CD4-positive, alpha-beta T cell treated with Interleukin-1 beta for 1 hour (primary cell): ENCODE measurements around the gene SURF6.
"Not testable (repeated sequence)": the region's sequence is repeated elsewhere in the genome, so short reads cannot be mapped to it uniquely, and the experiment has no call there.

Experiments used
- DNase-seq, 2 donors: peaks; one replicate each; pipeline ENCODE4 v3.0.0-alpha.2; 2020 to 2022

Gene SURF6

GRCh38 chr9:133335924-133336811 lies at the start of gene SURF6:
Gene SURF6 (minus strand): TSS chr9:133336188. CDS start chr9:133336132, 56 bp downstream.
- peak; percentile 91 to 94 for DNase-seq

- DNase-seq, result no peak
These were observed 49.5 kb upstream of the SURF6 start for GRCh38 chr9:133385452-133385851.

GRCh38 chr9:133384736-133385321 lies 48.8 kb upstream of the SURF6 start:
- no peak for DNase-seq

GRCh38 chr9:133383438-133383837 lies 47.5 kb upstream of the SURF6 start:
- DNase-seq, result no peak

GRCh38 chr9:133382507-133383141 lies 46.6 kb upstream of the SURF6 start:
- DNase-seq, result no peak

GRCh38 chr9:133380734-133381133 lies 44.7 kb upstream of the SURF6 start:
- DNase-seq, result no peak

GRCh38 chr9:133379153-133380086 lies 43.4 kb upstream of the SURF6 start:
- DNase-seq, result no peak

GRCh38 chr9:133378408-133378962 lies 42.5 kb upstream of the SURF6 start:
- DNase-seq, result no peak

GRCh38 chr9:133377721-133378216 lies 41.8 kb upstream of the SURF6 start:
- no peak for DNase-seq

GRCh38 chr9:133377280-133377679 lies 41.3 kb upstream of the SURF6 start:
- DNase-seq, result not testable (repeated sequence)

- DNase-seq, result peak; percentile 94 to 96
These were observed 40.0 kb upstream of the SURF6 start, which contains the start of the genes STKLD1 and SURF4 for GRCh38 chr9:133375724-133376654. Gene STKLD1 (plus strand): TSS chr9:133376366. CDS start chr9:133376474, 108 bp downstream. Gene SURF4 (minus strand): TSS chr9:133376060. CDS start chr9:133375969, 91 bp downstream.

GRCh38 chr9:133375116-133375723 lies 39.2 kb upstream of the SURF6 start:
- no peak for DNase-seq

GRCh38 chr9:133374612-133375115 lies 38.7 kb upstream of the SURF6 start:
- peak; percentile 20 to 57 for DNase-seq

- DNase-seq, result no peak
These were observed 36.2 kb upstream of the SURF6 start for GRCh38 chr9:133372144-133372543.

- DNase-seq, result peak; percentile 58 to 72
These were observed 35.3 kb upstream of the SURF6 start for GRCh38 chr9:133371261-133371711.

GRCh38 chr9:133370685-133371084 lies 34.7 kb upstream of the SURF6 start:
- peak; percentile 42 to 69 for DNase-seq

- no peak for DNase-seq
These were observed 33.9 kb upstream of the SURF6 start for GRCh38 chr9:133369933-133370332.

- no peak for DNase-seq
These were observed 33.4 kb upstream of the SURF6 start for GRCh38 chr9:133369422-133369821.

GRCh38 chr9:133368249-133368881 lies 32.4 kb upstream of the SURF6 start:
- DNase-seq, result no peak
